ENCODE results near the gene KCNH1.
A peak's percentile ranks its signal among the peaks of the same experiment; 100 is the strongest.
"Not testable (repeated sequence)": the region's sequence is repeated elsewhere in the genome, so short reads cannot be mapped to it uniquely, and the experiment has no call there.

Gene KCNH1

GRCh38 chr1:211013346-211014240 lies 120.4 kb downstream of the KCNH1 start:
- DNase-seq: no peak

GRCh38 chr1:211011128-211011527 lies 122.8 kb downstream of the KCNH1 start:
- not testable (repeated sequence) for DNase-seq

GRCh38 chr1:211009944-211010343 lies 124.0 kb downstream of the KCNH1 start:
- DNase-seq: no peak

- DNase-seq: no peak
These were observed 126.1 kb downstream of the KCNH1 start for GRCh38 chr1:211007830-211008229.

GRCh38 chr1:210995931-210996330 lies 138.0 kb downstream of the KCNH1 start:
- DNase-seq: not testable (repeated sequence)

- DNase-seq: no peak
These were observed 141.1 kb downstream of the KCNH1 start for GRCh38 chr1:210992837-210993236.

- DNase-seq: no peak
These were observed 144.0 kb downstream of the KCNH1 start for GRCh38 chr1:210989905-210990304.

GRCh38 chr1:210981490-210981889 lies 152.5 kb downstream of the KCNH1 start:
- DNase-seq: peak in 1 of 56 donors; percentile 1

- no peak for DNase-seq
These were observed 153.9 kb downstream of the KCNH1 start for GRCh38 chr1:210980082-210980481.

- DNase-seq: no peak
These were observed 155.0 kb downstream of the KCNH1 start for GRCh38 chr1:210978974-210979354.

- no peak for DNase-seq
These were observed 155.5 kb downstream of the KCNH1 start for GRCh38 chr1:210978316-210978973.

GRCh38 chr1:210951279-210951678 lies 182.7 kb downstream of the KCNH1 start:
- DNase-seq: no peak

- DNase-seq: peak in 4 of 56 donors; percentile 6 to 13 (median 8)
These were observed 183.9 kb downstream of the KCNH1 start for GRCh38 chr1:210949940-210950546.

- DNase-seq: no peak
These were observed 184.5 kb downstream of the KCNH1 start for GRCh38 chr1:210949489-210949888.

GRCh38 chr1:210949039-210949438 lies 184.9 kb downstream of the KCNH1 start:
- DNase-seq: no peak

- no peak for DNase-seq
These were observed 189.7 kb downstream of the KCNH1 start for GRCh38 chr1:210944252-210944651.

GRCh38 chr1:210942513-210942912 lies 191.4 kb downstream of the KCNH1 start:
- no peak for DNase-seq

- no peak for DNase-seq
These were observed 193.8 kb downstream of the KCNH1 start for GRCh38 chr1:210940081-210940617.

- no peak for DNase-seq
These were observed 195.5 kb downstream of the KCNH1 start for GRCh38 chr1:210938416-210938925.

GRCh38 chr1:210937846-210938245 lies 196.1 kb downstream of the KCNH1 start:
- DNase-seq: no peak

- DNase-seq: no peak
These were observed 198.0 kb downstream of the KCNH1 start for GRCh38 chr1:210935905-210936304.

- DNase-seq: no peak
These were observed 201.8 kb downstream of the KCNH1 start for GRCh38 chr1:210932104-210932503.

Data from amygdala (tissue), 56 donors.